IMR-90 (cell line): ENCODE data around the gene IMPDH1. TPM values are rescaled to one million over a fixed set of nuclear protein-coding genes. Genes with fewer than 3 reads are reported as not detected.

Source experiments
- ATAC-seq: fragments of 200-7000 bp; cut with Tn5 transposase; 2 replicates; pipeline ENCODE4 v1.9.1; 2020; ENCODE audit warnings: low read depth, mild to moderate bottlenecking, moderate library complexity
- BruUV-seq: library from RNA; stranded (reverse); fragments of 400-500 nt; replicated peaks from 2 replicates; lab custom pipeline; 2021; lab: Mats Ljungman, UMichigan
- CTCF ChIA-PET: fragments of 300-600 bp; formaldehyde crosslinking; extraction: SDS; loops from one replicate; lab custom pipeline; 2021; ENCODE audit warnings: antibody characterized with exemption; lab: Yijun Ruan, JAX
- POLR2A ChIA-PET: fragments of 300-600 bp; sonication (Branson Sonifier 250); formaldehyde crosslinking; loops from one replicate; lab custom pipeline; 2022; ENCODE audit warnings: antibody characterized with exemption; ENCODE audit not compliant: unreplicated experiment; lab: Charles Lee
- DNase-seq: peaks from one replicate; pipeline ENCODE4 v3.0.0; 2013
- H2AFZ ChIP-seq: replicated peaks from 2 replicates; pipeline ENCODE3; 2013; ENCODE audit warnings: low read length, mild to moderate bottlenecking; ENCODE audit not compliant: poor library complexity
- H2AK5ac ChIP-seq: 2 replicates; pipeline ENCODE4 v1.6.1; 2013; ENCODE audit warnings: low read depth, low read length, inconsistent platforms
- H2AK9ac ChIP-seq: replicated peaks from 2 replicates; pipeline ENCODE3; 2013; ENCODE audit warnings: mild to moderate bottlenecking, low read depth, low read length, moderate library complexity; ENCODE audit not compliant: poor library complexity
- H2BK120ac ChIP-seq: 2 replicates; pipeline ENCODE4 v1.6.1; 2013; ENCODE audit warnings: low read depth, low read length, inconsistent platforms
- H2BK15ac ChIP-seq: 3 replicates; pipeline ENCODE4 v1.6.1; 2013; ENCODE audit warnings: low read depth, low read length, inconsistent platforms
- H2BK20ac ChIP-seq: 2 replicates; pipeline ENCODE4 v1.6.1; 2013; ENCODE audit warnings: low read depth, mild to moderate bottlenecking, inconsistent platforms, low read length, moderate library complexity
- H2BK5ac ChIP-seq: 2 replicates; pipeline ENCODE4 v1.6.1; 2013; ENCODE audit warnings: mild to moderate bottlenecking, low read depth, low read length, inconsistent platforms; ENCODE audit not compliant: poor library complexity, severe bottlenecking
- H3K14ac ChIP-seq: replicated peaks from 2 replicates; pipeline ENCODE4 v1.6.1; 2013; ENCODE audit warnings: low read depth, low read length, inconsistent platforms
- H3K18ac ChIP-seq: 2 replicates; pipeline ENCODE4 v1.6.1; 2013; ENCODE audit warnings: low read depth, low read length, control low read depth
- H3K23ac ChIP-seq: 2 replicates; pipeline ENCODE4 v1.6.1; 2013; ENCODE audit warnings: low read depth, low read length, inconsistent platforms
- H3K27ac ChIP-seq: 2 replicates; pipeline ENCODE4 v1.5.1; 2013; ENCODE audit warnings: mild to moderate bottlenecking, control low read depth, low read length; ENCODE audit not compliant: insufficient read depth
- H3K27me3 ChIP-seq: 2 replicates; pipeline ENCODE4 v1.6.1; 2013; ENCODE audit warnings: low read length; ENCODE audit not compliant: control insufficient read depth, insufficient read depth
- H3K36me3 ChIP-seq: 2 replicates; pipeline ENCODE4 v1.6.1; 2013; ENCODE audit warnings: low read length, mixed read lengths; ENCODE audit not compliant: control insufficient read depth, insufficient read depth
- H3K4ac ChIP-seq: 2 replicates; pipeline ENCODE4 v1.6.1; 2013; ENCODE audit warnings: low read depth, low read length, inconsistent platforms
- H3K4me1 ChIP-seq: 2 replicates; pipeline ENCODE4 v1.6.1; 2013; ENCODE audit warnings: low read length, mixed read lengths; ENCODE audit not compliant: control insufficient read depth, insufficient read depth
- H3K4me2 ChIP-seq: 2 replicates; pipeline ENCODE4 v1.6.1; 2013; ENCODE audit warnings: low read depth, mild to moderate bottlenecking, control low read depth, low read length, moderate library complexity
- H3K4me3 ChIP-seq: 2 replicates; pipeline ENCODE4 v1.5.1; 2013; ENCODE audit warnings: low read depth, mild to moderate bottlenecking, control low read depth, low read length, moderate library complexity; ENCODE audit not compliant: insufficient read depth
- H3K56ac ChIP-seq: 2 replicates; pipeline ENCODE4 v1.6.1; 2013; ENCODE audit warnings: low read length, inconsistent platforms; ENCODE audit not compliant: insufficient read depth; ENCODE audit errors: extremely low read depth
- H3K79me1 ChIP-seq, 2 experiments: 2 replicates each; pipeline ENCODE4 v1.6.1; 2013; ENCODE audit warnings: low read length in 2 of 2, inconsistent platforms in 1 of 2, low read depth in 1 of 2
- H3K9ac ChIP-seq: 2 replicates; pipeline ENCODE4 v1.6.1; 2013; ENCODE audit warnings: low read depth, low read length, control low read depth
- H3K9me1 ChIP-seq: 2 replicates; pipeline ENCODE4 v1.6.1; 2013; ENCODE audit warnings: low read length, inconsistent platforms; ENCODE audit not compliant: insufficient read depth
- H3K9me3 ChIP-seq: 2 replicates; pipeline ENCODE4 v1.6.1; 2013; ENCODE audit warnings: low read length; ENCODE audit not compliant: control insufficient read depth, insufficient read depth
- H4K20me1 ChIP-seq: 2 replicates; pipeline ENCODE4 v1.6.1; 2013; ENCODE audit warnings: low read length, inconsistent platforms; ENCODE audit not compliant: insufficient read depth
- H4K5ac ChIP-seq: 2 replicates; pipeline ENCODE4 v1.6.1; 2013; ENCODE audit warnings: mild to moderate bottlenecking, low read depth, low read length, control low read depth
- H4K8ac ChIP-seq, 2 experiments: 2 replicates each; pipeline ENCODE4 v1.6.1; 2013; ENCODE audit warnings: low read depth in 2 of 2, low read length in 2 of 2, control low read depth in 1 of 2, inconsistent platforms in 1 of 2
- H4K91ac ChIP-seq: 2 replicates; pipeline ENCODE4 v1.6.1; 2013; ENCODE audit warnings: low read depth, low read length, inconsistent platforms; ENCODE audit not compliant: insufficient read depth
- BHLHE40 ChIP-seq: fragments of 150-350 bp; IDR thresholded peaks from 2 replicates; pipeline ENCODE4 v1.6.1; 2016; ENCODE audit warnings: mild to moderate bottlenecking, low read depth, low read length
- CEBPB ChIP-seq: IDR thresholded peaks from 2 replicates; pipeline ENCODE4 v1.6.1; 2012; ENCODE audit warnings: low read depth, low read length, improper control_type of control experiment
- CHD1 ChIP-seq: IDR thresholded peaks from 2 replicates; pipeline ENCODE4 v1.6.1; 2012; ENCODE audit warnings: low read depth, low read length, improper control_type of control experiment
- FOS ChIP-seq: fragments of 150-350 bp; IDR thresholded peaks from 2 replicates; pipeline ENCODE4 v1.6.1; 2016; ENCODE audit warnings: low read depth, low read length
- MAFK ChIP-seq: IDR thresholded peaks from 2 replicates; pipeline ENCODE4 v1.6.1; 2012; ENCODE audit warnings: low read depth, low read length, improper control_type of control experiment
- MAZ ChIP-seq: IDR thresholded peaks from 2 replicates; pipeline ENCODE4 v1.6.1; 2012; ENCODE audit warnings: low read depth, mild to moderate bottlenecking, low read length, improper control_type of control experiment, moderate library complexity, borderline replicate concordance
- MXI1 ChIP-seq: IDR thresholded peaks from 2 replicates; pipeline ENCODE4 v1.6.1; 2012; ENCODE audit warnings: low read depth, mild to moderate bottlenecking, low read length, moderate library complexity, borderline replicate concordance
- NFE2L2 ChIP-seq: fragments of 150-350 bp; IDR thresholded peaks from 2 replicates; pipeline ENCODE4 v1.6.1; 2016; ENCODE audit warnings: low read depth, mild to moderate bottlenecking, low read length
- POLR2A ChIP-seq: IDR thresholded peaks from 2 replicates; pipeline ENCODE4 v1.6.1; 2012; ENCODE audit warnings: mild to moderate bottlenecking, low read depth, low read length
- RAD21 ChIP-seq: IDR thresholded peaks from 2 replicates; pipeline ENCODE4 v1.6.1; 2012; ENCODE audit warnings: low read length, improper control_type of control experiment
- RCOR1 ChIP-seq: IDR thresholded peaks from 2 replicates; pipeline ENCODE4 v1.6.1; 2012; ENCODE audit warnings: mild to moderate bottlenecking, low read length, improper control_type of control experiment; ENCODE audit not compliant: insufficient replicate concordance
- RFX5 ChIP-seq: IDR thresholded peaks from 2 replicates; pipeline ENCODE4 v1.8.0; 2012; ENCODE audit warnings: low read depth, mild to moderate bottlenecking, low read length, moderate library complexity
- SMC3 ChIP-seq: fragments of 150-350 bp; IDR thresholded peaks from 2 replicates; pipeline ENCODE4 v1.6.1; 2016; ENCODE audit warnings: low read depth, mild to moderate bottlenecking, antibody characterized with exemption, low read length, moderate library complexity
- WGBS, 2 experiments: methylation state at CpG; one replicate each; pipeline versions ENCODE4 v1.1.5 to v1.1.7; 2013; ENCODE audit warnings: missing lambda C conversion rate in 2 of 2; ENCODE audit not compliant: insufficient read length in 1 of 2; ENCODE audit errors: extremely low coverage in 2 of 2; 5-methylcytosine and 5-hydroxymethylcytosine counted together
- dilution Hi-C: fragments of 300-500 bp; cut with HindIII; formaldehyde crosslinking; loops from one replicate; pipeline ENCODE4 v1.14.3; 2018; ENCODE audit warnings: low sequenced_read_pairs; ENCODE audit not compliant: unreplicated experiment
- in situ Hi-C: fragments of 300-500 bp; cut with MboI; formaldehyde crosslinking; loops from 3 replicates; pipeline ENCODE4 v1.14.3; 2019; ENCODE audit warnings: low sequenced_read_pairs, inconsistent platforms, mixed read lengths
- intact Hi-C: fragments of 100-400 bp; cut with micrococcal nuclease; formaldehyde crosslinking; loops from 2 replicates; pipeline ENCODE4 v1.10.0; 2022
- polyA plus RNA-seq, 3 experiments: library from polyadenylated mRNA; depleted of rRNA; stranded (reverse); fragments of >200 nt; gene quantifications; 2 replicates each; pipeline ENCODE4 v1.2.3, GENCODE V29; 2012; ENCODE audit warnings: low replicate concordance in 1 of 3
- total RNA-seq: library from RNA; depleted of rRNA; stranded (reverse); fragments of >200 nt; gene quantifications from 2 replicates; pipeline ENCODE4 v1.2.3, GENCODE V29; 2012
- TF ChIP-seq, protein P1 (sequence below): fragments of 150-350 bp; IDR thresholded peaks from 2 replicates; pipeline ENCODE4 v1.6.1; 2017; ENCODE audit warnings: mild to moderate bottlenecking, antibody characterized with exemption, low read length, low read depth
- TF ChIP-seq, protein P2 (sequence below): fragments of 150-350 bp; IDR thresholded peaks from 2 replicates; pipeline ENCODE4 v1.6.1; 2016; ENCODE audit warnings: low read depth, mild to moderate bottlenecking, low read length, moderate library complexity, borderline replicate concordance
- TF ChIP-seq, protein P3 (sequence below): conservative IDR thresholded peaks from 2 replicates; pipeline ENCODE4 v1.5.1; 2012; ENCODE audit warnings: mild to moderate bottlenecking, low read depth, low read length, improper control_type of control experiment

Gene IMPDH1
- total and polyA plus RNA-seq, 2 of the 4 experiments (the other 2 are of a cell fraction), result 49.5 to 69.3 TPM

DNA sequence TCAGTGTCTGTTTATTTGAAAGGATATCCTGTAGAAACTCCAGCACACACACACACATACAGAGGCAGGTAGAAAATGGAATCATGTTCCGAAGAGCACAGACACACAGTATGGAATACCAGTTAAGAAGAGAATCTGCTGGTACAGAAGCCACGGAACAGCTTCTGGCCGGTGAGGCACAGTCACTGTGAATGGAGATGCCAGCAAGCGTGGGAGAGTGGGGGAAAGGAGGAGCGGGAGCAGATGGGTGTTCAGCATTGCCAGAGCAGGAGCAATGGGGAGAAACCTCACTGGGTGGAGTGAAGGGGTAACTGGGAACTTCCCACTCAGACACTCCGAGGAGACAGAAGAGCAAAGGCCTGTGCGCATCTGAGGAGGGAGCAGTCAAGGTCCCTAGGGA lies 9.5 kb upstream of the IMPDH1 start:
- H2AFZ ChIP-seq, result no peak overlapping the region
- H3K4me1 ChIP-seq, result peaks cover 2% of the 10 kb centered on the region
- no peak overlapping the region for H2AK9ac ChIP-seq
- H3K4me3 ChIP-seq, result no peak overlapping the region
- ATAC-seq (no peak), DNase-seq (no peak)
- intact Hi-C loops, result no loop called here
- no peak overlapping the region for H3K27ac ChIP-seq
- H3K79me1 ChIP-seq, result no peaks in the 10 kb centered on the region
- no peak overlapping the region for H3K56ac ChIP-seq
- H3K9ac ChIP-seq, result no peak overlapping the region
- no peak overlapping the region for H2AK5ac ChIP-seq
- no peak overlapping the region for H3K23ac ChIP-seq
- no peak overlapping the region for H4K91ac ChIP-seq
- BruUV-seq, result no TSS peak
- no peaks in the 10 kb centered on the region for H3K9me3 ChIP-seq
- POLR2A ChIA-PET, result no interaction called here
- H2BK5ac ChIP-seq, result no peak overlapping the region
- no peak overlapping the region for H3K4me2 ChIP-seq
- H3K9me1 ChIP-seq, result no peaks in the 10 kb centered on the region
- in situ Hi-C loops, result no loop called here
- no peak overlapping the region for H3K18ac ChIP-seq
- H2BK20ac ChIP-seq, result no peak overlapping the region
- CTCF ChIA-PET, result interaction anchor here (1.6 kb wide), 1 partner anchor 8 kb away, joined by 9 read pairs; no protein-coding TSS in a partner anchor
- H2BK15ac ChIP-seq, result no peak overlapping the region
- no peak overlapping the region for H4K5ac ChIP-seq
- H3K14ac ChIP-seq, result no peak overlapping the region
- no peak overlapping the region for H2BK120ac ChIP-seq
- no peaks in the 10 kb centered on the region for H3K36me3 ChIP-seq
- H4K8ac ChIP-seq, result no peak overlapping the region
- no peaks in the 10 kb centered on the region for H4K20me1 ChIP-seq
- no peak overlapping the region for H3K4ac ChIP-seq
- no peak for TF ChIP-seq RAD21
- TF ChIP-seq, protein P1, sequence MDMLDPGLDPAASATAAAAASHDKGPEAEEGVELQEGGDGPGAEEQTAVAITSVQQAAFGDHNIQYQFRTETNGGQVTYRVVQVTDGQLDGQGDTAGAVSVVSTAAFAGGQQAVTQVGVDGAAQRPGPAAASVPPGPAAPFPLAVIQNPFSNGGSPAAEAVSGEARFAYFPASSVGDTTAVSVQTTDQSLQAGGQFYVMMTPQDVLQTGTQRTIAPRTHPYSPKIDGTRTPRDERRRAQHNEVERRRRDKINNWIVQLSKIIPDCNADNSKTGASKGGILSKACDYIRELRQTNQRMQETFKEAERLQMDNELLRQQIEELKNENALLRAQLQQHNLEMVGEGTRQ, result no peak
- TF ChIP-seq, protein P2, sequence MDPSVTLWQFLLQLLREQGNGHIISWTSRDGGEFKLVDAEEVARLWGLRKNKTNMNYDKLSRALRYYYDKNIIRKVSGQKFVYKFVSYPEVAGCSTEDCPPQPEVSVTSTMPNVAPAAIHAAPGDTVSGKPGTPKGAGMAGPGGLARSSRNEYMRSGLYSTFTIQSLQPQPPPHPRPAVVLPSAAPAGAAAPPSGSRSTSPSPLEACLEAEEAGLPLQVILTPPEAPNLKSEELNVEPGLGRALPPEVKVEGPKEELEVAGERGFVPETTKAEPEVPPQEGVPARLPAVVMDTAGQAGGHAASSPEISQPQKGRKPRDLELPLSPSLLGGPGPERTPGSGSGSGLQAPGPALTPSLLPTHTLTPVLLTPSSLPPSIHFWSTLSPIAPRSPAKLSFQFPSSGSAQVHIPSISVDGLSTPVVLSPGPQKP, result no peak
- no peak for TF ChIP-seq RCOR1
- TF ChIP-seq RFX5, result no peak
- TF ChIP-seq NFE2L2, result no peak
- no peak for TF ChIP-seq MXI1
- no peak for TF ChIP-seq SMC3
- TF ChIP-seq BHLHE40, result no peak
- TF ChIP-seq CEBPB, result no peak
- no peak for TF ChIP-seq MAFK
- no peak for TF ChIP-seq FOS
- TF ChIP-seq, protein P3, sequence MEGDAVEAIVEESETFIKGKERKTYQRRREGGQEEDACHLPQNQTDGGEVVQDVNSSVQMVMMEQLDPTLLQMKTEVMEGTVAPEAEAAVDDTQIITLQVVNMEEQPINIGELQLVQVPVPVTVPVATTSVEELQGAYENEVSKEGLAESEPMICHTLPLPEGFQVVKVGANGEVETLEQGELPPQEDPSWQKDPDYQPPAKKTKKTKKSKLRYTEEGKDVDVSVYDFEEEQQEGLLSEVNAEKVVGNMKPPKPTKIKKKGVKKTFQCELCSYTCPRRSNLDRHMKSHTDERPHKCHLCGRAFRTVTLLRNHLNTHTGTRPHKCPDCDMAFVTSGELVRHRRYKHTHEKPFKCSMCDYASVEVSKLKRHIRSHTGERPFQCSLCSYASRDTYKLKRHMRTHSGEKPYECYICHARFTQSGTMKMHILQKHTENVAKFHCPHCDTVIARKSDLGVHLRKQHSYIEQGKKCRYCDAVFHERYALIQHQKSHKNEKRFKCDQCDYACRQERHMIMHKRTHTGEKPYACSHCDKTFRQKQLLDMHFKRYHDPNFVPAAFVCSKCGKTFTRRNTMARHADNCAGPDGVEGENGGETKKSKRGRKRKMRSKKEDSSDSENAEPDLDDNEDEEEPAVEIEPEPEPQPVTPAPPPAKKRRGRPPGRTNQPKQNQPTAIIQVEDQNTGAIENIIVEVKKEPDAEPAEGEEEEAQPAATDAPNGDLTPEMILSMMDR, result no peak
- no peak for TF ChIP-seq MAZ
- no peak for TF ChIP-seq POLR2A
- TF ChIP-seq CHD1, result no peak
- peaks cover 26% of the 10 kb centered on the region for H3K27me3 ChIP-seq
- dilution Hi-C loops, result no loop called here
- 74% methylated on average over 4 of the region's 7 CpGs; no CpG with 5 or more reads in 1 of the 2 experiments for WGBS, 2 experiments
